H1 (cell line): Measurements from ENCODE around the gene GAS6. TPM values are rescaled to one million over a fixed set of nuclear protein-coding genes. Genes with fewer than 3 reads are reported as not detected.

Source experiments
- NRF1 ChIP-seq: IDR thresholded peaks from 2 replicates; pipeline ENCODE4 v1.6.1; 2011; ENCODE audit warnings: mild to moderate bottlenecking, low read depth, low read length, improper control_type of control experiment
- polyA plus RNA-seq, 7 experiments: library from polyadenylated mRNA; depleted of rRNA in 3 of 7; stranded (reverse) in 5 of 7; unstranded in 2 of 7; fragments of >200 nt in 5 of 7; fragments of 200-250 nt in 2 of 7; gene quantifications; 1 replicate in 5 of 7; 2 replicates in 1 of 7; 4 replicates in 1 of 7; pipeline versions ENCODE4 v1.2.1 to v1.2.3, GENCODE V29; 2011 to 2013; ENCODE audit warnings: missing spikeins in 2 of 7, mixed read lengths in 2 of 7
- total RNA-seq: library from RNA; stranded (reverse); fragmentation: NEBNext Ultra II Directional; extraction: Animal tissue kit (Norgen Biotek cat#: 25700); gene quantifications from 2 replicates; pipeline ENCODE4 v1.2.1, GENCODE V29; 2021

Gene GAS6
- total and polyA plus RNA-seq, 2 of the 8 experiments (the other 6 are each of a cell fraction or from before 2014, with no cell fraction given): 18.6 to 31.0 TPM

DNA sequence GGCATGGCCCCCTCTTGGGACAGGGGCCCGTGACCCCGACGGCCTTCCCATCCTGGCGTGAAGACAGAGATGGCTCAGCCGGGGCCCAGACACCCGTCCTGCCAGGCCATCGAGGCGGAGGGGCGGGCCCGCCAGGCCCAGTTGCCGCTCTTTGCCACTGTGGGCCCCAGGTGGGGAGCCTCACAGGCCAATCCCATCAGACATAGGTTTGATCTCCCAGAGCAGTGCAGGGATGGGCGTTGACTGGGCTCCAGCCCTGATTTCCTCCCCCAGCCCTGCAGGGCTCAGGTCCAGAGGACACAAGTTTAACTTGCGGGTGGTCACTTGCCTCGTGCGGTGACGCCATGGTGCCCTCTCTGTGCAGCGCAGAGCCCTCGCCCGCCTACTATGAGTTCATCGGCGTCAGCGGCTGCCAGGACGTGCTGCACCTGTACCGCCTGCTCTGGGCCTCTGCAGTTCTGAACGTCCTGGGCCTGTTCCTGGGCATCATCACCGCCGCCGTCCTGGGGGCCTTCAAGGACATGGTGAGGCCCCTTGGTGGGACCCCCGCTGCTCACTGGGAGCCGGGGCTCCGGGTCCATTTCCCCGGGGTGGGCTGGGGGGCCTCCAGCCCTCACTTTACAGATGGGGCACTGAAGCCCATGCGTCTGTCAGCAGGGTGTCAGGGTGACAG lies 62.5 kb downstream of the GAS6 start (continued):
- no peak for TF ChIP-seq NRF1
